ENCODE data around the gene ABCB4. TPM values are rescaled to one million over a fixed set of nuclear protein-coding genes. Genes with fewer than 3 reads are reported as not detected.

Gene ABCB4
- polyA plus RNA-seq, 4 donors, result 0.16 to 1.4 (median 0.86) TPM; not detected in 1

DNA sequence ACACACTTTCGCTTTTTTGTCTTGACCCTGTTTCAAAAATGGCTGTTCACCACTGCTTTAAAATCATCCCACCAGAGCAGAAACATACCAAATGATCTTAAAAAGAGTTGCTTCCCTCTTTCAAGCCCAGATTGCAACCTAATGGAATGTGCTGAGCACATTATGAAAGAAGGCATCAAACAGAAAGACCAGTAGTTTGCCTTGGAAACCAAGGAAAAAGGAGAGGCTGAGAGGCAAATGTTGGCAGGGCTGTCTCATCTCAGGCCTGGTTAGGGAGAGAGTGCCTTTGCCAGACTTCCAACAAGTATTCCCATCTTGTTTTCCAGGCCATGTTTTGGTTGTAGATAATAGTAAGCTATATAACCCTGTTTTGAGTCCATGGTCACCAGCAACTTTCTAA is 64.3 kb downstream of the ABCB4 start:
- no peak overlapping the region for H3K4me3 ChIP-seq (ENCODE audit: low read depth in 1 of 3, low read length in 3 of 3)
- no peak for FAIRE-seq

DNA sequence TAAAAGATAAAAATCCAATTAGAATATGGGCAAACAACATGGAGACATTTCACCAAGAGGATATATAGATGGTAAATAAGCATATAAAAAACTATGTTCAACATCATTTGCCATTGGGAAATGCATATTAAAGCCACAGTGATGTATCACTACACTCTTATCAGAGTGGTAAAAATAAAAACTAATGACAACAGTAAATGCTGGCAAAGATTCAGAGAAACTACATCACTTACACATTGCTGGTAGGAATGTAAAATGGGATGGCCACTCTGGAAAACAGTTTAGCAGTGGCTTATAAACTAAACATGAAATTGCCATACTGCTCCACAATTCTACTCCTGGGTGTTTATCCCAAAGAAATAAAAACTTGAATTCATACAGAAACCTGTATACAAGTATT is 70.8 kb downstream of the ABCB4 start:
- FAIRE-seq, result no peak
- H3K36me3 ChIP-seq (ENCODE audit: control insufficient read depth in 3 of 3, insufficient read depth in 2 of 3, low read depth in 1 of 3, low read length in 3 of 3), result no peaks in the 10 kb centered on the region
- H3K27me3 ChIP-seq (ENCODE audit: control insufficient read depth in 3 of 3, insufficient read depth in 3 of 3, low read length in 3 of 3), result no peaks in the 10 kb centered on the region

More for the DNA sequence above, 64.3 kb downstream of the ABCB4 start:
- WGBS, 3 donors, result 95 to 97% (median 96%) methylated on average over 1 of the region's 1 CpG
- Histone ChIP-seq H3K27me3 (ENCODE audit: control insufficient read depth in 3 of 3, insufficient read depth in 3 of 3, low read length in 3 of 3) (no peaks in the 10 kb centered on the region), H3K4me1 (ENCODE audit: control insufficient read depth in 3 of 3, insufficient read depth in 2 of 3, low read depth in 1 of 3, low read length in 2 of 3) (peaks cover 0 to 8% (median 0%) of the 10 kb centered on the region in 3 donors), H3K36me3 (ENCODE audit: control insufficient read depth in 3 of 3, insufficient read depth in 2 of 3, low read depth in 1 of 3, low read length in 3 of 3) (no peaks in the 10 kb centered on the region), H3K9me3 (ENCODE audit: control insufficient read depth in 2 of 2, insufficient read depth in 1 of 2, low read depth in 1 of 2, low read length in 1 of 2) (no peaks in the 10 kb centered on the region), H3K27ac (ENCODE audit: low read depth in 1 of 3, low read length in 2 of 3) (no peak overlapping the region)
- DNase-seq, result no peak

DNA sequence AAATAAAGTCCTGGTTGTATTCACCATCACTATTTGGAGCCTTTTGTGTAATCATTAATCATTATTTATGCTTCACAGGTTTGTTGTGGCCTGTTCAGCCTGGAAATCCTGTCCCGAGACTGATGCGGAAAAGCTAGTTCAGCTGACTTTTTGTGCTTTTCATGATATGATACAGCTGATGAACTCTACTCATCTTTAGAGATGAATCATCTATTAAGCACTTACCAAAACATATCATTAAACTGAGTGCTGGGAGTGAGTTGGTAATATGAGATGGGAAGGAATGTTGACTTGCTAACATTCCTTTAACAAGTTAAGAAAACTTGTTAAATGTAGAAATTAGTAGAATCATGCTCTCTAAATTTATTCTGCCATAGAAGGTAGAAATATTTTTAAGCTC is 77.0 kb downstream of the ABCB4 start:
- FAIRE-seq, result no peak

More for the DNA sequence above, 70.8 kb downstream of the ABCB4 start:
- no peak overlapping the region for H3K27ac ChIP-seq (ENCODE audit: low read depth in 1 of 3, low read length in 2 of 3)
- no peak overlapping the region for H3K4me3 ChIP-seq (ENCODE audit: low read depth in 1 of 3, low read length in 3 of 3)
- no peaks in the 10 kb centered on the region for H3K9me3 ChIP-seq (ENCODE audit: control insufficient read depth in 2 of 2, insufficient read depth in 1 of 2, low read depth in 1 of 2, low read length in 1 of 2)
- no peaks in the 10 kb centered on the region for H3K4me1 ChIP-seq (ENCODE audit: control insufficient read depth in 3 of 3, insufficient read depth in 2 of 3, low read depth in 1 of 3, low read length in 2 of 3)
- DNase-seq, result no peak

DNA sequence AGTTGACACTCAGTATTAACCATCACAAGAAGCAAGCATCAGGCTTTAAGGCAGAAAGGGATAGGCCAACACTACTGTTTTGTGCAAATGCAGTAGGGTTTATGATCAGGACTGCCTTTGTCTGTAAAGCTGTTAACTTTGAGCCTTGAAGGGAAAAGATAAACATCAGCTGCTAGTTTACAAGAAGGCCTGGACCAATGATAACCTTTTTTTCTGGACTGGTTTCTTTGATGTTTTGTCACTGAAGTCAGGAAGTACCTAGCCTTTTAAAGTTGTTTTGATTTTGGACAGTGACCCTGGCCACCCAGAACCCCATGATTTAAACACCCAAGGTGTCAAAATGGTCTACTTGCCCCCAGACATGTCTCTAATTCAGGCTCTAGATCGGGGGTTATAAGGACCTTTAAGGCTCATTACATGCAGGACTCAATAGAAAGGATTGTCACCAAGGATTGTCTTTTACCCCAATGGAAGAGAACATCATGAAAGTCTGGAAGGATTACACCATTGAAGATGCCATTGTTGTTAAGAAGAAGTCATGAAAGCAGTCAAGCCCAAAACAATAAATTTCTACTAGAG is 79.9 kb downstream of the ABCB4 start:
- Histone ChIP-seq H3K9me3 (ENCODE audit: control insufficient read depth in 2 of 2, insufficient read depth in 1 of 2, low read depth in 1 of 2, low read length in 1 of 2) (peaks cover 0 to 3% of the 10 kb centered on the region in 2 donors), H3K27me3 (ENCODE audit: control insufficient read depth in 3 of 3, insufficient read depth in 3 of 3, low read length in 3 of 3) (no peaks in the 10 kb centered on the region), H3K27ac (ENCODE audit: low read depth in 1 of 3, low read length in 2 of 3) (no peak overlapping the region), H3K36me3 (ENCODE audit: control insufficient read depth in 3 of 3, insufficient read depth in 2 of 3, low read depth in 1 of 3, low read length in 3 of 3) (peaks cover 0 to 17% (median 9%) of the 10 kb centered on the region in 3 donors), H3K4me1 (ENCODE audit: control insufficient read depth in 3 of 3, insufficient read depth in 2 of 3, low read depth in 1 of 3, low read length in 2 of 3) (peaks cover 0 to 4% (median 0%) of the 10 kb centered on the region in 3 donors), H3K4me3 (ENCODE audit: low read depth in 1 of 3, low read length in 3 of 3) (no peak overlapping the region)
- no peak for DNase-seq
- 90 to 95% (median 92%) methylated on average over 1 of the region's 1 CpG for WGBS, 3 donors
- FAIRE-seq, result no peak

More for the DNA sequence above, 77.0 kb downstream of the ABCB4 start:
- H3K36me3 ChIP-seq (ENCODE audit: control insufficient read depth in 3 of 3, insufficient read depth in 2 of 3, low read depth in 1 of 3, low read length in 3 of 3), result peaks cover 0 to 14% (median 7%) of the 10 kb centered on the region in 3 donors
- no peaks in the 10 kb centered on the region for H3K4me1 ChIP-seq (ENCODE audit: control insufficient read depth in 3 of 3, insufficient read depth in 2 of 3, low read depth in 1 of 3, low read length in 2 of 3)
- H3K4me3 ChIP-seq (ENCODE audit: low read depth in 1 of 3, low read length in 3 of 3), result no peak overlapping the region
- H3K27me3 ChIP-seq (ENCODE audit: control insufficient read depth in 3 of 3, insufficient read depth in 3 of 3, low read length in 3 of 3), result no peaks in the 10 kb centered on the region
- no peak overlapping the region for H3K27ac ChIP-seq (ENCODE audit: low read depth in 1 of 3, low read length in 2 of 3)
- DNase-seq, result no peak
- WGBS, 3 donors, result 80 to 100% (median 97%) methylated on average over 2 of the region's 2 CpGs
- H3K9me3 ChIP-seq (ENCODE audit: control insufficient read depth in 2 of 2, insufficient read depth in 1 of 2, low read depth in 1 of 2, low read length in 1 of 2), result peaks cover 0 to 3% of the 10 kb centered on the region in 2 donors

DNA sequence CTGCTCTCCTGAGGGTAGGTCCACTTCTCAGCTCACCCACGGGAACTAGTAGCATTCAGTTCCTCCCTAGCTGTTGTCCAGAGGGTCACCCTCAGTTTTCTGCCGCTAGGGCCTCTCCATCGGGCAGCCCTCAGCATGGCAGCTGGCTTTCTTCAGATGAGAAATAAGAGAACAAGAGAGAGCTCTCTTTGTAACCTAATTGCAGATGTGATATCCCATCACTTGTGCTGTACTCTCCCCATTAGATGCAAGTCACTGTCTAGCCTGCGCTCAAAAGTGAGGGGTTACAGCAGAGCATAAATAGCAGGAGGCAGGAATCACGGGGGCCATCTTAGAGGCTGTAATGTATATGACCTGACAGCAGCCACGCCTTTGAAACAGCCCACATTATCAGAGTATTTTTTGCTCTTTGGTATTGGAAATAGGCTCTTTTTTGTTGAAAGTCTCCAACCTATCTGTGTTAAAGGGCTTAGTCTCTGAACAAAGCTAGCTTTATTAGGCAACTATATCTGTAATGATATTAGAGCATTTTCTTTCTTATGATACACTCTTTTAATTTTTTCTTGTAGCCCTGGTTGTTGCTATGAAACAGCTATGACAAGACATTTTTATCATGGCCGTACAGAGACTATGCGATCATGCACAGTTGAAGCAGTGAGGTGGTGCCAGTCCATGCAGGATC is 84.3 kb downstream of the ABCB4 start:
- Histone ChIP-seq H3K4me1 (ENCODE audit: control insufficient read depth in 3 of 3, insufficient read depth in 2 of 3, low read depth in 1 of 3, low read length in 2 of 3) (peaks cover 0 to 4% (median 0%) of the 10 kb centered on the region in 3 donors), H3K36me3 (ENCODE audit: control insufficient read depth in 3 of 3, insufficient read depth in 2 of 3, low read depth in 1 of 3, low read length in 3 of 3) (peaks cover 0 to 21% (median 9%) of the 10 kb centered on the region in 3 donors), H3K27me3 (ENCODE audit: control insufficient read depth in 3 of 3, insufficient read depth in 3 of 3, low read length in 3 of 3) (no peaks in the 10 kb centered on the region), H3K4me3 (ENCODE audit: low read depth in 1 of 3, low read length in 3 of 3) (no peak overlapping the region), H3K9me3 (ENCODE audit: control insufficient read depth in 2 of 2, insufficient read depth in 1 of 2, low read depth in 1 of 2, low read length in 1 of 2) (peaks cover 0 to 3% of the 10 kb centered on the region in 2 donors), H3K27ac (ENCODE audit: low read depth in 1 of 3, low read length in 2 of 3) (peak overlapping the region in 1 of 3 donors; percentile 21)
- 90 to 97% (median 95%) methylated on average over 8 of the region's 8 CpGs for WGBS, 3 donors
- DNase-seq (peak in 1 of 2 donors; percentile 43), FAIRE-seq (no peak)

DNA sequence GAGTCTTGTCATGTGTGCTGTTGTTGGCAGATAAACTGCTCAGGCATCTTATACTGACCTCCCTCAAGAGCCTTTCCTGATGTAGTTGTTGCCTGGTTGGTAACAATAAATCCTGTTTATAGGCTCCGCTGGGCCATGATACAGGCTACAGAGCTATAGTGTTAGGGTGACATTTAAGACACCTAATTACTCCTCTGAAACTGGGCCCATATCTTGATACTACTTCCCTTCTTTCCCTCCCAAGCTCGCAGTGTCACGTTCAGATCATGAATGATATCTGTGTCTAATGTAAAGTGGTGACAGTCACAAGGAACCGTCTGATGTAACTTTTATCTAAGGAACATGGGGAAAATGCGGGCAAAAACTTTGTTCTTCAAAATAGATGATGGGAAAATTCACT is 94.6 kb downstream of the ABCB4 start:
- Histone ChIP-seq H3K27ac (ENCODE audit: low read depth in 1 of 3, low read length in 2 of 3) (no peak overlapping the region), H3K4me3 (ENCODE audit: low read depth in 1 of 3, low read length in 3 of 3) (no peak overlapping the region), H3K9me3 (ENCODE audit: control insufficient read depth in 2 of 2, insufficient read depth in 1 of 2, low read depth in 1 of 2, low read length in 1 of 2) (no peaks in the 10 kb centered on the region), H3K27me3 (ENCODE audit: control insufficient read depth in 3 of 3, insufficient read depth in 3 of 3, low read length in 3 of 3) (no peaks in the 10 kb centered on the region), H3K36me3 (ENCODE audit: control insufficient read depth in 3 of 3, insufficient read depth in 2 of 3, low read depth in 1 of 3, low read length in 3 of 3) (peaks cover 8 to 18% (median 9%) of the 10 kb centered on the region in 3 donors), H3K4me1 (ENCODE audit: control insufficient read depth in 3 of 3, insufficient read depth in 2 of 3, low read depth in 1 of 3, low read length in 2 of 3) (no peaks in the 10 kb centered on the region)
- FAIRE-seq (no peak), DNase-seq (no peak)
- 91 to 96% (median 93%) methylated on average over 5 of the region's 5 CpGs for WGBS, 3 donors

DNA sequence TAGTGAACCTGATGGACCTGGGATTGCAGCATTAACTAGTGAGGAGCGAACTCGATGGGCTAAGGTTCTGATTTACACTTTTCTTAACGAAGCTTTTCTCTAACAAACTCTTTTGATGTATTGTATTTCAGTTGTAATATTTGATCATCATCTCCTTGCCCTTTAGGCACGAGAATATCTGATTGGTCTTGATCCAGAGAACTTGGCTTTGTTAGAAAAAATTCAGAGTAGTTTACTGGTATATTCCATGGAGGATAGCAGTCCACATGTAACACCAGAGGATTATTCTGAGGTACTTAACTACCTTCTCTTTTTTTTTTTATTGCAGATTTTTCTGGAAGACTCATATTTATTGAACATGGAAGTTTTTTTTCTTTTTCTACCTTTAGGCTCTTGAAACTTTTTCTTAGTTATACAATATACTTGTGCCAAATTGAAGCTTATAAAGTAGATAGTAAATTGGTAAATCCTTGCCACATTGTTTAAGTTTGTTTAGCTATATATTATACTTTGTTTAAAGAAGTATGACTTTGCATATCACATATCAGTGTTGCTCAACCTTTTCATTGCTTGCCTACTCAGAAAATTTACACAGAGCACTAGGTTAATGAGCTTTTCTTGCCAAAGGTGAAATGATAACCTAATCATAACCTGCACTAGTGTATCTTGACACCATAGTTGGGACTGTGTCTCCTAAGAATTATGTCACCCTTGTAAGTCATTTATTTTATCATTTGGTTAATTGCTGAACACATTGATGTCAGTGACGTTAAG is 99.6 kb downstream of the ABCB4 start:
- DNase-seq, result peak; percentile 71 to 90
- Histone ChIP-seq H3K4me3 (ENCODE audit: low read depth in 1 of 3, low read length in 3 of 3) (no peak overlapping the region), H3K27ac (ENCODE audit: low read depth in 1 of 3, low read length in 2 of 3) (peak overlapping the region in 1 of 3 donors; percentile 32), H3K9me3 (ENCODE audit: control insufficient read depth in 2 of 2, insufficient read depth in 1 of 2, low read depth in 1 of 2, low read length in 1 of 2) (no peaks in the 10 kb centered on the region), H3K36me3 (ENCODE audit: control insufficient read depth in 3 of 3, insufficient read depth in 2 of 3, low read depth in 1 of 3, low read length in 3 of 3) (peaks cover 0 to 14% (median 3%) of the 10 kb centered on the region in 3 donors), H3K27me3 (ENCODE audit: control insufficient read depth in 3 of 3, insufficient read depth in 3 of 3, low read length in 3 of 3) (no peaks in the 10 kb centered on the region), H3K4me1 (ENCODE audit: control insufficient read depth in 3 of 3, insufficient read depth in 2 of 3, low read depth in 1 of 3, low read length in 2 of 3) (peaks cover 0 to 4% (median 0%) of the 10 kb centered on the region in 3 donors)
- 34 to 67% (median 54%) methylated on average over 5 of the region's 5 CpGs for WGBS, 3 donors
- no peak for FAIRE-seq

DNA sequence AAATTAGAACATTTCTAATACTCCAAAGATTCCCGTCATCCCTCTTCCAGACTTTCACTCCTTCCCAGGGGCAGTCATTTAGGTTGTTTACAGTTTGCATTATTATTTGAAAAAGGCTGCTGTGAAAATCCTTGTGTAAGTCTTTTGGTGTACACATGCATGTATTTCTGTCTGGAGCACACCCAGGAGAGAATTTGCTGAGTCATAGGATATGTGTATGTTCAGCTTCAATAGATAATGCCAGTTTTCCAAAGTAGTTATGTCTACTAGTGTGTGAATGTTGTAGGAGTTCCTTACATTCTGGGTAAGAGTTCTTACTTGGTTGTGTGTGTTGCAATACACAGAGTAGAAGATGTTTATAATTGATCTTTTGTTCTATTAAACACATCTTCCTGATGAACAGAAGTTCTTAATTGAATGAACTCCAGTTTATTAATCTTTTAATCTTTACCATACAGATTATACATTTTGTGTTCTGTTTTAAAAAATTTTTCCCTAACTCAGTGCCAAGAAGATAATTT is 104.8 kb downstream of the ABCB4 start:
- peak in 1 of 2 donors; percentile 5 for DNase-seq
- H3K9me3 ChIP-seq (ENCODE audit: control insufficient read depth in 2 of 2, insufficient read depth in 1 of 2, low read depth in 1 of 2, low read length in 1 of 2), result no peaks in the 10 kb centered on the region
- 92 to 100% (median 100%) methylated on average over 1 of the region's 1 CpG for WGBS, 3 donors
- no peak for FAIRE-seq
- no peak overlapping the region for H3K27ac ChIP-seq (ENCODE audit: low read depth in 1 of 3, low read length in 2 of 3)
- H3K4me1 ChIP-seq (ENCODE audit: control insufficient read depth in 3 of 3, insufficient read depth in 2 of 3, low read depth in 1 of 3, low read length in 2 of 3), result peaks cover 0 to 4% (median 0%) of the 10 kb centered on the region in 3 donors
- H3K36me3 ChIP-seq (ENCODE audit: control insufficient read depth in 3 of 3, insufficient read depth in 2 of 3, low read depth in 1 of 3, low read length in 3 of 3), result peaks cover 2 to 9% (median 8%) of the 10 kb centered on the region in 3 donors
- no peaks in the 10 kb centered on the region for H3K27me3 ChIP-seq (ENCODE audit: control insufficient read depth in 3 of 3, insufficient read depth in 3 of 3, low read length in 3 of 3)
- H3K4me3 ChIP-seq (ENCODE audit: low read depth in 1 of 3, low read length in 3 of 3), result no peak overlapping the region

All from small intestine (tissue), 7 donors.